ENCODE measurements around the gene MTG2.

Gene MTG2

DNA sequence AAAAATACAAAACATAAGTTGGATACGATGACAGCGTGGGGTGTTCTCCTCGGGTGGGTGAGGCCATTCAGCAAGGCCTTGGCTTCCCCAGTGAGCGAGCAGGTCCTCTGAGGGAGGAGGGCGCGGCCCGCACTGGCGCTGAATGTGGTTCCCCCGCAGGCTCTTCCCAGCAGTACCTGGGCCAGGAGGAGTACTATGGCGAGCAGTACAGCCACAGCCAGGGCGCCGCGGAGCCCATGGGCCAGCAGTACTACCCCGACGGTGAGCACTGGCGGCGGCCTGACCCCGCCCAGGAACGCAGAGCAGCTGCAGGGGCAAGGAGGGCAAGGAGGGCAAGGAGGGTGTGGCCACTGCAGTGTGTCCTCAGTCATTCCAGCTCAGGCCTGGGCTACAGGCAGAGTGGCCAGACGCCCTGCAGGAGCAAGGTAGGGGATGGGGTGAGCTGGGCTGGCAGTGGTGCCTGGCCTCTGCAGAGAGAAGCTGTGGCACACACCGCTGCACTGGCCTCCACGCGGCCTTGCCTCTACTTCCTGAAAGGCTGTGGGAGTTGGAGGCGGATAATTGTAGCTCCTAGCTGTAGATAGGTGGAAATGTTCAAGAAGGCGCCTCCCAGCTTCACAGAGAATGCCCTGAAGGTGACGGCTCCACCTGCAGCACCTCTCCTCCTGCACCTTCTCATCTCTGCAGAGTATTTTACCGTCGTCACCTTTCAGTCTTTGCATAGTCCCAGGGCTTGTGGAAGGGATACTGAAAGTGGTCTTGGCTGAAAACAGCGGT, 18.7 kb upstream of the MTG2 start:
- no peak for ATAC-seq
- TF ChIP-seq, protein P1, sequence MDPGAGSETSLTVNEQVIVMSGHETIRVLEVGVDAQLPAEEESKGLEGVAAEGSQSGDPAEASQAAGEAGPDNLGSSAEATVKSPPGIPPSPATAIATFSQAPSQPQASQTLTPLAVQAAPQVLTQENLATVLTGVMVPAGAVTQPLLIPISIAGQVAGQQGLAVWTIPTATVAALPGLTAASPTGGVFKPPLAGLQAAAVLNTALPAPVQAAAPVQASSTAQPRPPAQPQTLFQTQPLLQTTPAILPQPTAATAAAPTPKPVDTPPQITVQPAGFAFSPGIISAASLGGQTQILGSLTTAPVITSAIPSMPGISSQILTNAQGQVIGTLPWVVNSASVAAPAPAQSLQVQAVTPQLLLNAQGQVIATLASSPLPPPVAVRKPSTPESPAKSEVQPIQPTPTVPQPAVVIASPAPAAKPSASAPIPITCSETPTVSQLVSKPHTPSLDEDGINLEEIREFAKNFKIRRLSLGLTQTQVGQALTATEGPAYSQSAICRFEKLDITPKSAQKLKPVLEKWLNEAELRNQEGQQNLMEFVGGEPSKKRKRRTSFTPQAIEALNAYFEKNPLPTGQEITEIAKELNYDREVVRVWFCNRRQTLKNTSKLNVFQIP (CRISPR knock-in tag; IDR thresholded peaks at IDR 0.05; ENCODE audit: borderline replicate concordance, low read depth), result no peak
- TF ChIP-seq SNAI2 (CRISPR knock-in tag; IDR thresholded peaks at IDR 0.05) (no peak), ZFP3 (CRISPR knock-in tag; IDR thresholded peaks at IDR 0.05) (no peak), RARB (CRISPR knock-in tag; IDR thresholded peaks at IDR 0.05) (no peak)

DNA sequence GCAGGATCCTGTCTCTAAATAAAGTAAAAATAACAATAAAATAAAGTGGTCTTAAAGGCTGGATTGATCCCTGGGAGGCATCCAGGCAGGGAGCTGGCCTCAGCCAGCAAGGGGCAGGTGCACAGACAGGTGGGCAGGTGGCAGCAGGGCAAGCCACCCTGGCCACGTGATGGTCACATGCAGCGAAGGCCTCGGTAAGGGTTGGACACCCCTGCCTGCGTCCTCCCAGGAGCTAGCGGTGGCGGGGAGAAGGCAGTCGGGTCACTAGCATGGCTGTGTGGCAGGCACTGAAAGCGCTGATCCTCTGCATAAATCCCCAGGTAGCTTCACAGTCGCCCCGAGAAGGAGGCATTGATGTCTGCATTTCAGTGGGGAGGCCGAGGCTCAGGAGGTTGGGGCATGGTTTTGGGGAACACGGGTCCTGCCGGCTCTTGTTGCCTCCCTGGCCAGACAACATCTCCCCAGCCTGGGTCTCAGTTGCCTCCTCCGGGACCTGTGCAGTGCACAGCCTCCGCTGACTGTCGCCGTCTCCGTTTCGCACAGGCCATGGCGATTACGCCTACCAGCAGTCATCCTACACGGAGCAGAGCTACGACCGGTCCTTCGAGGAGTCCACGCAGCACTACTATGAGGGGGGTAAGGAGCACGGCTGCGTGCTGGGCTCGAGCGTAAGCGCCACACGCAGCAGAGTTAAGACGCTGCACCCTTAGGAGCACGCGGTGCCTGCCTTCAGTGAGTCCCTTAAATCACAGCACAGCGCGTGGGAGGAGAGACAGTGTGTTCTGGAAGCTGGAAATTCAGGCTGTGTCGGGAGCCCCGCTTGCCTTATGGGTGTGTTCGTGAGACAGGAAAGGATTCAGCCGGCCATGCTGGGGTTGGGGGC, 17.7 kb upstream of the MTG2 start:
- ATAC-seq, result no peak
- TF ChIP-seq ZNF8 (CRISPR knock-in tag; IDR thresholded peaks at IDR 0.05), result no peak
- no peak for TF ChIP-seq SNAI2 (CRISPR knock-in tag; IDR thresholded peaks at IDR 0.05)
- TF ChIP-seq RARB (CRISPR knock-in tag; IDR thresholded peaks at IDR 0.05), result no peak
- TF ChIP-seq TOX (CRISPR knock-in tag; IDR thresholded peaks at IDR 0.05; ENCODE audit: borderline replicate concordance), result no peak
- TF ChIP-seq OSR1 (CRISPR knock-in tag; IDR thresholded peaks at IDR 0.05), result no peak
- TF ChIP-seq PPARA (CRISPR knock-in tag; IDR thresholded peaks at IDR 0.05; ENCODE audit: borderline replicate concordance), result no peak
- TF ChIP-seq, protein P2, sequence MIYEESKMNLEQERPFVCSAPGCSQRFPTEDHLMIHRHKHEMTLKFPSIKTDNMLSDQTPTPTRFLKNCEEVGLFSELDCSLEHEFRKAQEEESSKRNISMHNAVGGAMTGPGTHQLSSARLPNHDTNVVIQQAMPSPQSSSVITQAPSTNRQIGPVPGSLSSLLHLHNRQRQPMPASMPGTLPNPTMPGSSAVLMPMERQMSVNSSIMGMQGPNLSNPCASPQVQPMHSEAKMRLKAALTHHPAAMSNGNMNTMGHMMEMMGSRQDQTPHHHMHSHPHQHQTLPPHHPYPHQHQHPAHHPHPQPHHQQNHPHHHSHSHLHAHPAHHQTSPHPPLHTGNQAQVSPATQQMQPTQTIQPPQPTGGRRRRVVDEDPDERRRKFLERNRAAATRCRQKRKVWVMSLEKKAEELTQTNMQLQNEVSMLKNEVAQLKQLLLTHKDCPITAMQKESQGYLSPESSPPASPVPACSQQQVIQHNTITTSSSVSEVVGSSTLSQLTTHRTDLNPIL (CRISPR knock-in tag; IDR thresholded peaks at IDR 0.05; ENCODE audit: low read depth), result no peak

DNA sequence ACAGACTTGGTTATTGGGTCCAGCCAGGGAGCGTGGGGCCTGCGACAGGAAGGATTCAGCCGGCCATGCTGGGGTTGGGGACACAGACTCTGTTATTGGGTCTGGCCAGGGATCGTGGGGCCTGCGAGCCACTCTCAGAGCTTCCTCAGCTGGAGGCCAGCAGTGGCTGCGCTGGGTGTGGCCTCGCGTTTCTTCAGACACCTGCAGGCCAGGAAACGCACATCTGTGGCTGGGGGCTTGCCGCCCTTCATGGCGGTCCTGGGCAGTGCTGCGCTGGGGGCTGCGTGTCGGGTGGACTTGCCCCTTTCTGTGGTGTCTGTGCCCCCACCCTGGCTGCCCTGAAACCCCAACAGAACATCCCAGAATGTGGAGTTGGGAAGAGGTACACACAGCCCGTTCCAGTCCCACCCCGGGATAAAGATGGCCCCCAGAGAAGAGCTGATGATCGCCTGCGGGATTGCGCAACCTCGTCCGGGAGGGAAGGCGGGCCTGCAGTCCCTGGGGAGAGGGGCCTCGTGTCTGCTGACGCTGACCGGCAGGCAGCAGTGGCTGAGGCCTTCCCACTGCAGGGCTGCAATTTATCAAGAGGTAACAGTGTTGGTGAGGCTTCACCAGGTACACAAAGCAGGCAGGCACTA, 16.9 kb upstream of the MTG2 start:
- no peak for TF ChIP-seq BACH2 (CRISPR knock-in tag; IDR thresholded peaks at IDR 0.05; ENCODE audit: borderline replicate concordance)
- TF ChIP-seq, protein P2 (CRISPR knock-in tag; IDR thresholded peaks at IDR 0.05; ENCODE audit: low read depth), result no peak
- TF ChIP-seq, protein P3, sequence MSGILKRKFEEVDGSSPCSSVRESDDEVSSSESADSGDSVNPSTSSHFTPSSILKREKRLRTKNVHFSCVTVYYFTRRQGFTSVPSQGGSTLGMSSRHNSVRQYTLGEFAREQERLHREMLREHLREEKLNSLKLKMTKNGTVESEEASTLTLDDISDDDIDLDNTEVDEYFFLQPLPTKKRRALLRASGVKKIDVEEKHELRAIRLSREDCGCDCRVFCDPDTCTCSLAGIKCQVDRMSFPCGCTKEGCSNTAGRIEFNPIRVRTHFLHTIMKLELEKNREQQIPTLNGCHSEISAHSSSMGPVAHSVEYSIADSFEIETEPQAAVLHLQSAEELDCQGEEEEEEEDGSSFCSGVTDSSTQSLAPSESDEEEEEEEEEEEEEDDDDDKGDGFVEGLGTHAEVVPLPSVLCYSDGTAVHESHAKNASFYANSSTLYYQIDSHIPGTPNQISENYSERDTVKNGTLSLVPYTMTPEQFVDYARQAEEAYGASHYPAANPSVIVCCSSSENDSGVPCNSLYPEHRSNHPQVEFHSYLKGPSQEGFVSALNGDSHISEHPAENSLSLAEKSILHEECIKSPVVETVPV (CRISPR knock-in tag; IDR thresholded peaks at IDR 0.05), result no peak
- no peak for TF ChIP-seq ISL1 (CRISPR knock-in tag; IDR thresholded peaks at IDR 0.05)
- no peak for TF ChIP-seq GLIS3 (CRISPR knock-in tag; IDR thresholded peaks at IDR 0.05)
- no peak for TF ChIP-seq ESRRG (CRISPR knock-in tag; IDR thresholded peaks at IDR 0.05)
- TF ChIP-seq ZFP30 (CRISPR knock-in tag; IDR thresholded peaks at IDR 0.05), result no peak
- no peak for ATAC-seq

DNA sequence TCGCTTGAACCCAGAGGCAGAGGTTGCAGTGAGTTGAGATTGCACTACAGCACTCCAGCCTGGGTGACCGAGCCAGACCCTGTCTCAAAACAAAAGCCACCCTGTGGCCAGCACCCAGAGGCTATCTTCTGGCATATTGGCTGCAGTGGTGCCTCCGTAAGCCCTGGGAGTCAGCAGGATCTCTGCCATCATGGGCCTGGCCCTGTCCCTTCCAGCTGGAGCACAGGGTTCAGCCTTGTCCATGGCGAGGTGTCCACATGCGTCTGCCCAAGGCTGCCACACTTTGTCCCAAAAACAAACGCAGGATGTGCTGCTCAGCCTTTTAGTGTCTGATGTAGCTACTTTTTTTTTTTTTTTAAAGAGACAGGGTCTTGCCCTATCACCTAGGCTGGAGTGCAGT, 15.4 kb upstream of the MTG2 start:
- TF ChIP-seq ZFP3 (CRISPR knock-in tag; IDR thresholded peaks at IDR 0.05), result no peak
- TF ChIP-seq, protein P2 (CRISPR knock-in tag; IDR thresholded peaks at IDR 0.05; ENCODE audit: low read depth), result no peak
- TF ChIP-seq, protein P3 (CRISPR knock-in tag; IDR thresholded peaks at IDR 0.05), result no peak
- TF ChIP-seq TOX (CRISPR knock-in tag; IDR thresholded peaks at IDR 0.05; ENCODE audit: borderline replicate concordance), result no peak
- TF ChIP-seq, protein P4, sequence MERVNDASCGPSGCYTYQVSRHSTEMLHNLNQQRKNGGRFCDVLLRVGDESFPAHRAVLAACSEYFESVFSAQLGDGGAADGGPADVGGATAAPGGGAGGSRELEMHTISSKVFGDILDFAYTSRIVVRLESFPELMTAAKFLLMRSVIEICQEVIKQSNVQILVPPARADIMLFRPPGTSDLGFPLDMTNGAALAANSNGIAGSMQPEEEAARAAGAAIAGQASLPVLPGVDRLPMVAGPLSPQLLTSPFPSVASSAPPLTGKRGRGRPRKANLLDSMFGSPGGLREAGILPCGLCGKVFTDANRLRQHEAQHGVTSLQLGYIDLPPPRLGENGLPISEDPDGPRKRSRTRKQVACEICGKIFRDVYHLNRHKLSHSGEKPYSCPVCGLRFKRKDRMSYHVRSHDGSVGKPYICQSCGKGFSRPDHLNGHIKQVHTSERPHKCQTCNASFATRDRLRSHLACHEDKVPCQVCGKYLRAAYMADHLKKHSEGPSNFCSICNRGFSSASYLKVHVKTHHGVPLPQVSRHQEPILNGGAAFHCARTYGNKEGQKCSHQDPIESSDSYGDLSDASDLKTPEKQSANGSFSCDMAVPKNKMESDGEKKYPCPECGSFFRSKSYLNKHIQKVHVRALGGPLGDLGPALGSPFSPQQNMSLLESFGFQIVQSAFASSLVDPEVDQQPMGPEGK (CRISPR knock-in tag; IDR thresholded peaks at IDR 0.05; ENCODE audit: borderline replicate concordance), result no peak
- no peak for TF ChIP-seq ZNF565 (CRISPR knock-in tag; conservative IDR thresholded peaks at IDR 0.05; ENCODE audit: low read depth)
- no peak for TF ChIP-seq CSDC2 (CRISPR knock-in tag; IDR thresholded peaks at IDR 0.05)
- no peak for TF ChIP-seq ESRRG (CRISPR knock-in tag; IDR thresholded peaks at IDR 0.05)
- no peak for TF ChIP-seq ZNF8 (CRISPR knock-in tag; IDR thresholded peaks at IDR 0.05)
- no peak for TF ChIP-seq ARNTL (CRISPR knock-in tag; IDR thresholded peaks at IDR 0.05; ENCODE audit: borderline replicate concordance, low read depth)
- no peak for TF ChIP-seq ISL1 (CRISPR knock-in tag; IDR thresholded peaks at IDR 0.05)
- no peak for ATAC-seq
